ENCODE results near the gene ADAM10.
A peak's percentile ranks its signal among the peaks of the same experiment; 100 is the strongest.
"Not testable (repeated sequence)": the region's sequence is repeated elsewhere in the genome, so short reads cannot be mapped to it uniquely, and the experiment has no call there.

Gene ADAM10

DNA sequence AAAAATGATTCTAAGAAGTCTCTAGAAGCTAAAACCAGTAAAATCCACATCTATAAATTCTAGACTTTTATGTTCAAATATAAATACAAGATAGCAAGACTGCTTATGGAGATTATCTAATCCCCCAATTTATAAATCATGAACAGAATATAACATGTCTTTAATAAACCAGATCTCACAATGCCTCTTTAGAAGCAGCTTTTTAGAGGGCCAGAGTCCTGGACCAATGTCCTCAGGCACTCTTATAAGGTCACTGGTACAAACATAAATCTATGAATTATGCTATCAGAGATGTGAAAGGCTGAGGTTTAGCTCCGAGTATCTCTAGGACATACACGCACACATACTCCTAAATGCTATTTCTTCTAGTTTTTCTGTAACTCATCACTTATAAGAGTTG, 78.3 kb downstream of the ADAM10 start:
- no peak for DNase-seq (ENCODE audit: low spot score)

DNA sequence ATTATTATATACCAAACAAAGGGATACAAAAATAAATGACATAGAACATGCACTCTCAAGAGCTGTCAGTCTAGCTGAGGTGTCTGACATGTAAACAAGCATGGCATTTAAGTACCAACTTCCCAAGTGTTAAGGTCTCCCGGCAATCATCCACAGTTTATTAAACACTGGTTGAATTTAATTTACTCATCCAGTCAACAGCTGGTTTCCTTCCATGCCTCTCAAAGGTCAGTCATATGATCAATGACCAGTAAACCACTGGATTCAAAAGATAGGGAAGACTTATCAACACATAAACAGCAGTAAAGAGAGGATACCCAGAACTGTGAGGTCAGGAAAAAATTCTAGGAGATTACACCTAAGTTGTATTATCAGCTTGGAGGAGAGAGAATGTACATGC, 80.4 kb downstream of the ADAM10 start:
- no peak for DNase-seq (ENCODE audit: low spot score)

DNA sequence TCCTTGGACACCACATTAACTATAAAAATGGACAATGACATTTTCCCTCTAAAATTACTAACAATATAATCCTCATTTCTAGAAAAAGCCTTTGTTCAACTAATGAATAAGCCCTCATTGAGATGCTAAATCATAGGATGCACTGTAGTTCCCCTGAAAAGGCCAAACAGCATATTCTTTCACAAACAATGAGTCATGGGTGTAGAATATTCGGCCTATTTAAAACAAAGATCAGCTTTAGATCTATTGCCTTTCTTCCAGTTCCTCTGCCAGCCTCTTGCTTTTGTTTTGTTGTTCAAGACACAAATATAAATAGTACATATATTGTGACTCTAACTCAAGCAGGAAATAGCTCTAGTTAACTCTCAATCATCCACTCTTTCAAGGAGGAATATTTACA, 82.5 kb downstream of the ADAM10 start:
- DNase-seq (ENCODE audit: low spot score) = no peak

DNA sequence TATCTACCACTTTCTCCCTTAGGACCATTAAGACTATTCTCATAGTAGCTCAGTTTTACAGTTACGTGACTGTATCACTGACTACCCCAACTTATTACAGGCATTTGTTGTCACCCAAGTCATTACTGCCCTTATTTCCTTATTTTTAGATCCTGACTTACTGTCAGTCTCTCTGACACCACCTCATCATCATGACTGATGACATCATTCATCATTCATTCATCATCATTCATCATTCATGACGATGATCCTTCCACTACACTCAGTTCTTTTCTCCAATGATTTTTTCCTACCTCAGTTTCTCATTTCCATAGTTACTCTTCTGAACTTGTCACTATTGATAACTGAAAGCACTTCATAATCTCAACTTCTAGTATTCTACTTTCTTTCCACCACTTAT, 83.8 kb downstream of the ADAM10 start:
- DNase-seq (ENCODE audit: low spot score) = peak; percentile 9

DNA sequence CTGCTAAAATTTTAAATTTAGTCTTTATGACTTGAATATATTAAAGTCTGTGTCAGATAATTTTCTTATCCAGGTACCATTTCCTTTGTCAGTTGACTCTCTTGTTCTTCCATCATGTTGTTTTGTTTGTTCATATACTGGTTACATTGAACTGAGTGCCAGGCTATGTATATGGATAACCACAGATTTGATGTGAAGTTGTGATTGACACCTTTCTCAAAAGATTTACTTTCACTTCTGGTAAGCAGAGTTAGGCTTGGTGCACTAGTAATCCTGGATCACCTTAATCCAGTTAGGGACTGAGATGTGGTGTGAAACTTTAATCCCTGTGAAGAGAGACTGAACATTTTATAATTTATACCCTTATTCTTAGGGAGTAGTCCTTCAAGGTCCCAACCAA, 99.4 kb downstream of the ADAM10 start:
- no peak for DNase-seq (ENCODE audit: low spot score)

DNA sequence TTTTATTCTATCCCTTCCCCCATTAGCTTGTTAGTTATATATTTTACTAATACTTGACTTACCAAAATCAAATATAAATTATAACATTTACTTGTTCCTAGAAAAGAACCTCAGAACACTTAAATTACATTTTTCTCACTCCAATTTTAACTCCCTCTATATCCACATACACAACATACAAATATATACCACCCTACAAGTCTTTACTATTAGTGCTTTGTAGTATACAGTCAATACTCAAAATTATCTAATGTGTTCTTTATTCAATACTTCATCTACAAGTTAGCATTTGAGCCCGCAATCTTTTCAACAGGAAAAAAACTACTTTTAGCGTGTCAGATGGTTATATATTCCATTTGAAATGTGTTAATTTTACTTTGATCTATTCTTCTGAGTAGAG, 100.3 kb downstream of the ADAM10 start:
- DNase-seq (ENCODE audit: low spot score) = no peak

DNA sequence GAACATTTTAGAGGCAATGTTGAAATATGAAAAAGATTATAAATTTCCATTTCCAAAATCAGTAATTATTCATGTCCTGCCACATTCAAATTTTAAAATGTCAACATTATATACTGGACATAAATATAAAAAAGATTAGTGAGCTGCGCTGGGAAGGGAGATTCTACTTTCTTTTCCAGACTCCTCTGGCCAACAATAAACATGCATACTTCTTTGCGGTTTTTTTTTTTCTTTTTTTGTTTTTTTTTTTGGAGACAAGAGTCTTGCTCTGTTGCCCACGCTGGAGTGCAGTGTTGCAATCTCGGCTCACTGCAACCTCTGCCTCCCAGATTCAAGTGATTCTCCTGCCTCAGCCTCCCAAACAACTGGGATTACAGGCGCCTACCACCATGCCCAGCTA, 105.5 kb downstream of the ADAM10 start:
- no peak for DNase-seq (ENCODE audit: low spot score)

DNA sequence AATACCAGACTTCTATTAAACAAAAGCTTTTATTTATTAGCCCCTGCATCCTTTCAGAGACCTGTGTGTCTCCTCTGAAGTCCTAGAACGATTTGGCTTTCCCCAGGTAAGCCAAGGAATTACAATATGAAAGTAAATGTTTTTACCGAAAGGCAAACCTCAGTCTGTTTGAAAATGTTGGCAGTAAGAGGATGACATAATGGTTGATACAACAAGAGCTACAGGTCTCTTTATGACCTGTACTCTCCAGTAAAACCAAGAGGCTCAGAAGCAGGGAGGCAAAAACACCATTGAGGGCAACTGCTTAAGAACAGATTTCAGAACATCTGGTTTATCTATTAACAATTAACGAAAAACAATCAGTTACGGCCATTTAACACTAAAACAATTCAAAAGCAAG, 107.8 kb downstream of the ADAM10 start:
- no peak for DNase-seq (ENCODE audit: low spot score)

DNA sequence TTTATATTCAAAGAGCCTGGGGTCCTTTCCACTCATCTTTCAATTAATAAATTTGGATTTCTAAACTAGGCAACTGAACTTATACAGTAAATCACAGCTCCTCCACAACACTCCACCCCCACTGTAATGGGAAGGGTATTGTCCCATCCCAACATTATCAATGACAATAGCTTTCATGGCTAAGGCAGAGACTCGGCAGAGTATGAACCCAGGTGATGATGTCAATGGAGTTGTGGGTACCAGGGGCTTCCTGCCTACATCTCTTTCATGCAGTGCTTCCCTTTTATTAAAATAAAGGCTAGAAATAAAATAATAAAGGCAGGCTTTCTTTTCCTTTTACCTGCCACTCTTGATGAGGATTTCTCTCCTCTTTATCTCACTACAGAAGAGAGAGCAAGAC, 109.5 kb downstream of the ADAM10 start:
- DNase-seq (ENCODE audit: low spot score) = no peak

DNA sequence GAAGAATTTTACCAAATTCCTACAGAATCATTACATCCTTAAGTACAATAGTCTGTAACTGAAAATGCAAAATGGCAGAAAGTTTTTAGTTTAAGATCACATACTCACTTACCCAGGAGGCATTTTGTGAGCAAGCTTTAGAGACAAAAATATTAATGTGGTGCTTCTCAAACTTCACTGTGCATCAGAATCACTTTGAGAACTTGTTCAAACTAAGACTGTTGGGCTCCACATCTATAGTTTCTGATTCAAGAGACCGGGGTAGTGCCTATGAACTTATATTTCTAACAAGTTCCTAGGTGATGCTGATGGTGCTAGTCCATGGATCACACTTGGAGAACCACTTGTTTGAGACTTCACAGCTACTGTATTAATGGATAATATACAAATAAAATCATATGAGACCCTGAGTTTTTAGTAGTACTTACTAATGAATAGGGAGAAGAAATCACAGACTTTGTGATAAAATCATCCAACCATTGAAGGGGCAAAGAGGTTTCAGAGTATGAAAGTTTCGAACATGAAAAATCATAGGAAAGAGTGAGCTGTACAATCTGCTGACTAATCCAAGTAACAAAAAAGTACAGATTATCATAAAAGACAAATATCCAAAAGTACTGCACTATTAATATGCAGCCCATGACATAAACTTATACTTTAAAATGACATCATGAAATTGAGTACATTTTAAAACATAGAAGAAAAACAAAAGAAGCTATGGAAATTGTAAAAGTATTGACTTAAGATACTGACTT, 110.3 kb downstream of the ADAM10 start:
- DNase-seq (ENCODE audit: low spot score) = no peak

DNA sequence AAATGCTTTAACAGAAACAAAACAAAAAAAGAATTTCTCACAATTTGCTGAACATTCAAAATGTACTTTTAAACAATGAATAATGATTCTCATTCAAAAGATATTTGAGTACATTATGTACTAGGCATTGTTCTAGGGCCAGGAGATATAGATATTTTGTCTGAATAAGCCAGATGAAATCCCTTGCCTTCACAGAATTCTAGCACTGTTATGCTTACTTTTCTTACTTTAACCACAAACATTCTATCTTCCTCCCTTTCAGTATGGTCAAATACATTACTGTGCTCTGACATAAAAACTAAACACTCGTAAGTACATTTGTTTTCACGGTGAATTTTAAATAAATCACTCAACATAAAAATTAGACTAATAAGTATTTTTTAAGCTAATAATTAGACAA, 116.7 kb downstream of the ADAM10 start:
- no peak for DNase-seq (ENCODE audit: low spot score)

DNA sequence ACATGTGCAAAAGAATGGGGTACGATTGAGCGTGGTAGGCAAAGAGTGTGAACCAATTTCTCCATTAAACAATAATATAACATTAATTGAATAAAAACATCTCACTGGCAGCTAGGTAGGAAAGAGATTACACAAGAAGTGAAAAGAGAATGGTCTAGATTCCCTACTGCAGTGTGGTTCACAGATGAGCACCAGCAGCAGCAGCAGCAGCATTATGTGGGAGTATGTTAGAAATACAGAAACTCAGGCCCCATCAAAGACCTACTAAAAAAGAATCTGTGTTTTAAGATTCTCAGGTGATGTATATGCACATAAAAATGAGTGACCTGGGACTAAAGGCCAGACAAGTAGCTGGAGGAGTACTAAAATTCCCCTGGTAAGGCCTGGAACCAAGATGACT, 118.2 kb downstream of the ADAM10 start:
- DNase-seq (ENCODE audit: low spot score) = no peak

DNA sequence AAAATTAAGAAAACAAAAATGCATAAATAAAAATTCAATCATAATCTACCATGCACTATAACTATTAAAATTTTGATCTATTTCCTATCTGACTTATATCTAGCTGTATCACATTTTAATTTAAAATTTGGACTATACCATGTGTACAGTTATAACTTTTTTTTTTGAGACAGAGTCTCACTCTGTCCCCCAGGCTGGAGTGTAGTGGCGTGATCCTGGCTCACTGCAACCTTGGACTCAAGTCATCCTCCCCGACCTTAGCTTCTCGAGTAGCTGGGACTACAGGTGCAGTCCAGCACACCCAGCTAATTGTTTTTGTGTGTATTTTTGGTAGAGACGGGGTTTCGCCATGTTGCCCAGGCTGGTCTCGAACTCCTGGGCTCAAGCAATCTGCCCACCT, 119.9 kb downstream of the ADAM10 start:
- DNase-seq (ENCODE audit: low spot score) = no peak

DNA sequence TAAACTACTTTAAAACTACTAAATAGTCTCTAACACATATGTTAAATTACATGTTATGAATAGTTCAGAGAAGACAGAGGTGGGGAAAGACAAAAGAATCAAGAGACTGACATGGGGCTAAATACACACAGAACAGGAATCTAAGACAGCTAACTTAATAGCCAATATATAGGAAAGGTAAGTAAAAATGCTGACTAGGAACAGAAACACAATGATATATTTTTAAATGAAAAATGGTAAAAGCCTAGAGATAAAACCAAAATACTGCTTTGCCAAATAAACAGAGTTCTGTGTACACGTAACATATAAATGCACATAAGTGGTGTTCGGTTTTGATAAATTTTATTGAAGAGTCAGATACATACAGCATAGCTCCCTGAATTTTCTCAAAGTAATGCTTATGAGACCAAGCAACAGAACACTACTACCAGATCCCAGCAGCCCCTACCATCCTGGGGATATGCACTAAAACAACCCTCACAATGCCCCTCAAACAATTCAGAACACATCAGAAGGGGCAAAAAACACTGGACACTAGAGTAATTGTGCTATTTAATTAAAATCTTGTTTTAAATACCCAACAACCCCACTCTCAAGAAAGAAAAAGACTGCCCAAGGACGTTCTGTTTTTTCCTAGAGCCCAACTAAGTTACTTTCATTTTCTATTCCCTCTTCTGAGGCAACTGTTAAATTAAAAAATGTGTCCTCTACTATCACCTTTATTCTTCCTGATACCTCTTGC, 121.1 kb downstream of the ADAM10 start:
- DNase-seq (ENCODE audit: low spot score) = no peak

DNA sequence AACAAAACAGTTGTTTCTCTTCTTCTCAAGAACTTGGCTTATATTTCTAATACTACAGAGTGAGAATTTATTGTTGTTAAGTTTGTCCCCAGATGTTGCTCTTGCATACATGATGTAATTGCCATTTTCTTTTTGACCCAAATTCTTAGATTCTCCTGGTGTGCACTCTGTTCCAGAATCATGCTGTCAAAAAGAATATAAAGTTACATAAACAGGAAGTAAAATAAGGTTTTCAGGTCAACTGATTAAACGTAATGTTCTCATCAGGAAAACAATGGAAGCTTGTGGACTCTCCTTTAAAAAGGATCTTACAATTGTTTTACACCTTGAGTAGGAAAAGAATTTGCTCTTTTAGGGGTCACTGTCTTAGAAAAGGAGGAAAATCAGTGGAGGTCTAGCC, 121.8 kb downstream of the ADAM10 start:
- no peak for DNase-seq (ENCODE audit: low spot score)

DNA sequence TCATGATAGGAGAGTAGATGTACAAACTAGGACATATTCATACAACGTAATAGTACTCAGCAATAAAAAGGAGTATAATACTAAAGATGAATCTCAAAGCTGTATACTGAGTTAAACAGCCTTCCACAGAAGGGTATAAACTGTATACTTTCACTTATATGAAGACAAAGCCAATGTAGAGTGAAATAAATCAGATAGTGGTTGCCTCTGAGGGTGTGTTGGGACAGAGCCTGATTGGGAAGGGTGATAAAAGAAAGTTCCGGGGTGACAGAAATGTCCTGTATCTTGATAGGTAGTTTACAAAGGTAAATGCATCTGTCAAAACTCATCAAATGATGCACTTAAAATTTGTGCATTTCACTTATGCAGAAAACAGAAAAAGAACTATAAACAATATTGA, 122.5 kb downstream of the ADAM10 start:
- DNase-seq (ENCODE audit: low spot score) = no peak

DNA sequence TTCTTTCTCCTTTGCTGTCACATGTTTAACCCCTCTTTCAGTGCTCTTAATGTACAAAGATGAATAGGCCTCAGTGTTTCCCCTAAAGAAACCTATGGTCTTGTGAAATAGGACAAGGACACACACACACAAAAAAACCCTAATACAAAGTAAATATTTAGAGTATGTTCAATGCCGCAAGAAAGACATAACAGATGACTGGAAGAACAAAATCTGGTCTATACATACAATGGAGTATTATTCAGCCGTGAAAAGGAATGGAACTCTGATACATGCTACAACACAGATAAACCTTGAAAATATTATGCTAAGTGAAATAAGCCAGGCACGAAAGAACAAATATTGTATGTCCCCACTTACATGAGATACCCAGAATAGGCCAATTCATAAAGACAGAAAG, 123.1 kb downstream of the ADAM10 start:
- DNase-seq (ENCODE audit: low spot score) = no peak

DNA sequence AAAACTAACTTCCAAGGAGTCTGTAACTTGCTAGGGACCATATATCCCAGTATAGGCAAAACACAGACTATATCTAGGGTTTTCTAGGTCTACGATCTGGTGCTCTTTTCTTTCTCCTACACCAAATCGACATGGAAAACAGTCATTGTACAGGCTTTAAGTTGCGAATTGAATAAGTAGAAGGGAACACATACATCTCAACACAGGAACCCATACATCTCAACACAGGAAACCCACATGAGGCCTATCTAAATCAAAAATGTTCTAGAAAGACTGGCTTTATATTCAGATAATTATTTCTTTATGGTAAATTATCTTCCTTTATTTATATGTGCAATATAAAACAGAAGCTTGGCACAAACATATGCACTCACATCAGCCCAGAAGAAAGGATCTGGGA, 126.6 kb downstream of the ADAM10 start:
- DNase-seq (ENCODE audit: low spot score) = no peak

DNA sequence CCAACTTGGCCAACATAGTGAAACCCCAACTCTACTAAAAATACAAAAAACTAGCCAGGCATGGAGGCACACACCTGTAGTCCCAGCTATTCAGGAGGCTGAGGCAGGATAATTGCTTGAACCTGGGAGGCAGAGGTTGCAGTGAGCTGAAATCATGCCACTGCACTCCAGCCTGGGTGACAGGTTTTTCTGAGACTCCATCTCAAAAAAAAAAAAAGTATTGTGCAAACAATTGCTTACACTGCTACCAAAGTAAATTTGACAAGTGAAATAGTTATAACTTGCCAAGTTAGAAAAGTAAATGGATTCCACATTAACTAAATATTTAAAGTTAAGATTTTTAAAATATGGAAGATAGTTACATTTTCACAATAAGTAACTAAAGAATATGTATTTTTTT, 129.2 kb downstream of the ADAM10 start:
- not testable (repeated sequence) for DNase-seq (ENCODE audit: low spot score)

DNA sequence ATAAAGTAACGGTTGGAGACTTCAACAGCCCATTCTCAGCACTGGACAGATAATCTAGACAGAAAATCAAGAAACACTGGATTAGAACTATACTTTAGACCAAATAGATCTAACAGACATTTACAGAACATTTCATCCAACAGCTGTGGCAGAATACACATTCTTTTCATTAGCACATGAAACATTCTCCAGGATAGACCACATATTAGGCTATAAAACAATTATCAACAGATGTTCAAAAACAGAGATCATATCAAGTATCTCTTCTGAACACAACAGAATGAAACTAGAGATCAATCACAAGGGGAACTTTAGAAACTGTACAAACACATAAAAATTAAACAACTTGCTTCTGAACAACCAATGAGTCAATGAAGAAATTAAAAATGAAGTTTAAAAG, 133.3 kb downstream of the ADAM10 start:
- DNase-seq (ENCODE audit: low spot score) = no peak

DNA sequence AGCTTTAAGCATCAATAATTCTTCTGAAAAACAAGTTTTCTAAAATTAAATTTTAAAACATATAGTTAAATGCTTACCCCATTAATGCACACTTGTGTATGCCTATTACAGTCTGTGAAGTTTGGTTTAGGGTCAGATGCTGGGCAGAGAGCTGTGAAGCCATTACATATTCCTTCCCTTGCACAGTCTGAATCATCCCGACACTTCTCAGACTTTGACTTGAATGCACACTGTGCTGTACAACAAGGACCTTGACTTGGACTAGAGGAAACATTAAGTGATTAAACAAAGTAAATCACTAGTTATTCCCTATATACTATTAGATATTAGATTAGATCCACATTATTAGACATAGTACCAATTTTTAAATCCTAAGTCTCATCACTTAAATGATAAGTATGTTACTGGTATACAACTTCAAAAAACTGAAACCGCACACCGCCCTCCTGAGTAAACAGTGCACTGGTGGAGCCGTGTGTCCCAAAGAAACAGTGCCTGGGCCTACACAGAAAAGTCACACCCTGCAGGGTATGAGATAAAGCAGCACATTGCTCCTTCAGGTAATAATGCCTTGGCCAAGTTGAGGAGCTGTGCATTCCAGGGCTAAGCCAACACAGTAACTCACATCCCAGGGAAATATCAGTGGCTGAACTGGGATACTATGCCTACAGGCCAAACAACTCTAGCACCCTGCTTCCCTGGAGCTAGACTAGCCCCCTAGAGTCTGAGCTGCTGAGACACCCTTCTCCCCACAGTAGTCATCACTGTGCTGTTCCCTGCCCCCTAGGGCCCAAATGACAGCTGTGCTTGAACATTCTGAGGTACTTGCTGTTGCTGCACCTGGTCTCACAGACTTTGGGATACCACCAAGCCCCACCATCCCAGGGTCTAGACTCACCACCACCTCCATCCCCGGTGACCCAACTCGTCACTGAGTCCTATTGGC, 137.5 kb downstream of the ADAM10 start:
- no peak for DNase-seq (ENCODE audit: low spot score)

DNA sequence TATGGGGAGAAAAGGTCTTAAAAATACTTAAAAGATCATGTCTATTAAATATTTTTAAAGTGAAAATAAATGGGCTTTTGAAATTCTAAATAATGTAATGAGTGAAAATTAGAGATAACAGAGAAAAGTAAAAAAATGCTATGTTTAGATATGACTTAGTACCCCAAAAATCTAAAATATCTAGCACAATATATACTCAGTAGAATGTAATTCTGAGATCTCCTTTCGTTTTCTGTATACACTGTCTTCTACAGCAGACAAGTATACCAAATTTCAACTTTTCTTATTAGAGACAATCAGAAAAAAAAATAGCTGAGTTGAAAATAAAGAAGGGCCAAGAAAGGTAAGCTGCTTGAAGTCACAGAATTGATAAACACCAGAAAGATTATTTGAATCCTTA, 140.8 kb downstream of the ADAM10 start:
- no peak for DNase-seq (ENCODE audit: low spot score)

DNA sequence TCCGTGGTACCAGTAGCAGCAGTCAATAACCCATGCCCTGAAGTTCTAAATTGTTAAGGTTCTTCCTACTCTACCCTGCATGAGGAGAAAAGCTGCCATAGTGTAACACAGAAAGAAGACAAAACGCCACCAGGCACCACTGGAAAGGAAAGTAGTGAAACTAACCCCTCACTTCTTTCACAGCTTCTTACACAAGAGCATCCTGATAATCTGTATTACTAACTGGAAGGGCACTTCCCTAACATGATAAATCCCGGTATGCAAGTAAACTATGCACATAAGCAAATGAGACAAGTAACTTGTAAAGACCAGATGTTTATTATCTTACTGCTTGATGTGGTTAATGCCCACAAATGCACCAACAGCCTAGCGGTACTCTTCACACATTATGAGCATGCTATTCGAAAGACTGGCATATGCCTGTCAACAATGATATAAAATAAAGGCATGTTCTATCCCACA, 141.3 kb downstream of the ADAM10 start:
- DNase-seq (ENCODE audit: low spot score) = no peak

Measured in RKO (cell line).